GM12878 (cell line): ENCODE measurements around the gene CAMK2B. TPM values are rescaled to one million over a fixed set of nuclear protein-coding genes. Genes with fewer than 3 reads are reported as not detected.

Experiments used
- ATAC-seq: fragments of 200-7000 bp; cut with Tn5 transposase; 3 replicates; pipeline ENCODE4 v1.9.1; 2020; ENCODE audit warnings: mild to moderate bottlenecking, moderate library complexity
- BruUV-seq: library from RNA; stranded (reverse); fragments of 400-500 nt; replicated peaks from 2 replicates; lab custom pipeline; 2021; lab: Mats Ljungman, UMichigan
- CTCF ChIA-PET: fragments of 300-600 bp; sonication (Branson Sonifier 250); formaldehyde crosslinking; extraction: SDS; loops from one replicate; lab custom pipeline; 2021; ENCODE audit warnings: inconsistent platforms; lab: Yijun Ruan, JAX
- POLR2A ChIA-PET: fragments of 350-600 bp; formaldehyde crosslinking; extraction: SDS; loops from one replicate; lab custom pipeline; 2021; ENCODE audit warnings: inconsistent platforms; lab: Charles Lee
- RAD21 ChIA-PET: fragments of 300-600 bp; sonication (Branson Sonifier 250); formaldehyde crosslinking; loops from one replicate; lab custom pipeline; 2023; ENCODE audit warnings: antibody characterized with exemption; ENCODE audit not compliant: unreplicated experiment; lab: Charles Lee
- SMC1A ChIA-PET: fragments of 300-600 bp; sonication (Branson Sonifier 250); formaldehyde crosslinking; loops from one replicate; lab custom pipeline; 2023; ENCODE audit not compliant: unreplicated experiment, uncharacterized antibody; lab: Charles Lee
- DNase-seq: peaks from one replicate; pipeline ENCODE4 v3.0.0-alpha.2; 2011; ENCODE audit warnings: low read depth, low spot score
- FAIRE-seq: peaks from 3 replicates; lab custom pipeline; 2011; peaks lifted over from hg19 to GRCh38; lab: Jason Lieb, UNC
- H2AFZ ChIP-seq: 2 replicates; pipeline ENCODE4 v1.6.0; 2011; ENCODE audit warnings: low read depth, low read length, control low read depth; ENCODE audit not compliant: control insufficient read depth
- H3K27ac ChIP-seq: 2 replicates; pipeline ENCODE4 v1.5.1; 2011; ENCODE audit warnings: control low read depth; ENCODE audit not compliant: control insufficient read depth, insufficient read depth
- H3K27me3 ChIP-seq, 2 experiments: replicated peaks in 1 of 2; 2 replicates each; pipeline versions ENCODE4 v1.6.0 to v1.6.1; 2011; ENCODE audit warnings: low read length in 1 of 2; ENCODE audit not compliant: control insufficient read depth in 2 of 2, insufficient read depth in 2 of 2
- H3K36me3 ChIP-seq, 2 experiments: 2 replicates each; pipeline ENCODE4 v1.5.1; 2011; ENCODE audit warnings: low read length in 1 of 2; ENCODE audit not compliant: control insufficient read depth in 2 of 2, insufficient read depth in 2 of 2
- H3K4me1 ChIP-seq: 2 replicates; pipeline ENCODE4 v1.6.1; 2011; ENCODE audit warnings: mild to moderate bottlenecking, low read length, moderate library complexity, mixed read lengths; ENCODE audit not compliant: control insufficient read depth, insufficient read depth
- H3K4me2 ChIP-seq: 2 replicates; pipeline ENCODE4 v1.6.0; 2011; ENCODE audit warnings: control low read depth; ENCODE audit not compliant: control insufficient read depth, insufficient read depth
- H3K4me3 ChIP-seq: fragments of 200-600 bp; sonication (generic); 2 replicates; pipeline ENCODE4 v1.5.1; 2016
- H3K79me2 ChIP-seq: 2 replicates; pipeline ENCODE4 v1.6.0; 2011; ENCODE audit warnings: low read length; ENCODE audit not compliant: control insufficient read depth, insufficient read depth
- H3K9ac ChIP-seq: 2 replicates; pipeline ENCODE4 v1.8.0; 2011; ENCODE audit warnings: low read length, control low read depth, mixed read lengths; ENCODE audit not compliant: control insufficient read depth, insufficient read depth
- H3K9me3 ChIP-seq: replicated peaks from 3 replicates; pipeline ENCODE4 v1.5.1; 2011; ENCODE audit warnings: mild to moderate bottlenecking, low read length; ENCODE audit not compliant: control insufficient read depth, insufficient read depth
- H4K20me1 ChIP-seq: 2 replicates; pipeline ENCODE4 v1.6.0; 2011; ENCODE audit not compliant: control insufficient read depth, insufficient read depth
- BMI1 ChIP-seq: fragments of 450-650 bp; IDR thresholded peaks from 2 replicates; pipeline ENCODE4 v1.6.1; 2016; ENCODE audit warnings: mild to moderate bottlenecking, moderate library complexity, borderline replicate concordance
- CBX5 ChIP-seq: sonication (generic); IDR thresholded peaks from 2 replicates; pipeline ENCODE4 v1.6.1; 2016; ENCODE audit warnings: low read depth, moderate library complexity, mild to moderate bottlenecking, inconsistent platforms
- CEBPB ChIP-seq, 2 experiments: fragments of 150-350 bp in 1 of 2; IDR thresholded peaks; 2 replicates each; pipeline ENCODE4 v1.6.1; 2012 to 2014; ENCODE audit warnings: low read depth in 2 of 2, low read length in 2 of 2, borderline replicate concordance in 1 of 2, inconsistent platforms in 1 of 2
- GABPA ChIP-seq: IDR thresholded peaks from 2 replicates; pipeline ENCODE4 v1.6.1; 2014; ENCODE audit warnings: antibody characterized with exemption, low read depth, mild to moderate bottlenecking, inconsistent platforms
- HCFC1 ChIP-seq: fragments of 150-350 bp; IDR thresholded peaks from 2 replicates; pipeline ENCODE4 v1.6.1; 2014; ENCODE audit warnings: low read length
- NR2F1 ChIP-seq: fragments of 450-650 bp; conservative IDR thresholded peaks from 2 replicates; pipeline ENCODE4 v1.6.1; 2017; ENCODE audit warnings: mild to moderate bottlenecking
- NRF1 ChIP-seq: conservative IDR thresholded peaks from 2 replicates; pipeline ENCODE4 v1.6.1; 2011; ENCODE audit warnings: mild to moderate bottlenecking, low read depth, low read length, improper control_type of control experiment
- RAD51 ChIP-seq: fragments of 450-650 bp; IDR thresholded peaks from 2 replicates; pipeline ENCODE4 v1.6.1; 2016; ENCODE audit warnings: moderate library complexity, mild to moderate bottlenecking, inconsistent platforms
- SP1 ChIP-seq: IDR thresholded peaks from one replicate; pipeline ENCODE4 v1.6.1; 2011; ENCODE audit warnings: low read depth, low read length
- WGBS: methylation state at CpG from one replicate; pipeline ENCODE4 v1.1.6; 2016; ENCODE audit warnings: low lambda C conversion rate; ENCODE audit not compliant: insufficient replicate concordance, insufficient coverage; ENCODE audit errors: missing lambda C conversion rate; 5-methylcytosine and 5-hydroxymethylcytosine counted together
- in situ Hi-C: fragments of 300-500 bp; cut with MboI; formaldehyde crosslinking; loops from 9 replicates; pipeline ENCODE4 v1.14.3; 2018; ENCODE audit warnings: mixed read lengths
- intact Hi-C: fragments of 100-400 bp; cut with micrococcal nuclease; formaldehyde crosslinking; loops from one replicate; pipeline ENCODE4 v1.14.2; 2022; ENCODE audit not compliant: unreplicated experiment
- polyA plus RNA-seq, 11 experiments: library from polyadenylated mRNA; depleted of rRNA in 4 of 11; unstranded in 6 of 11; stranded (reverse) in 5 of 11; fragments of >200 nt; fragmentation: Nextera tagmentation in 4 of 11; fragmentation: Illumina TruSeq in 1 of 11; extraction: Ambion mirVana in 4 of 11; extraction: Trizol in 1 of 11; gene quantifications; 1 replicate in 1 of 11; 2 replicates in 10 of 11; pipeline versions ENCODE4 v1.2.1 to v1.2.3, GENCODE V29; 2011 to 2016; ENCODE audit warnings: inconsistent platforms in 2 of 11, missing spikeins in 2 of 11, low read depth in 1 of 11
- total RNA-seq, 4 experiments: library from RNA; depleted of rRNA in 3 of 4; stranded (reverse); fragments of >200 nt in 3 of 4; fragmentation: Illumina TruSeq in 1 of 4; extraction: Trizol in 1 of 4; gene quantifications; 2 replicates each; pipeline versions ENCODE4 v1.2.1 to v1.2.3, GENCODE V29; 2013 to 2021

Gene CAMK2B
- total and polyA plus RNA-seq, 10 of the 15 experiments (the other 5 are each of a cell fraction or from before 2014, with no cell fraction given): 0.06 to 0.23 (median 0.11) TPM; not detected in 5

DNA sequence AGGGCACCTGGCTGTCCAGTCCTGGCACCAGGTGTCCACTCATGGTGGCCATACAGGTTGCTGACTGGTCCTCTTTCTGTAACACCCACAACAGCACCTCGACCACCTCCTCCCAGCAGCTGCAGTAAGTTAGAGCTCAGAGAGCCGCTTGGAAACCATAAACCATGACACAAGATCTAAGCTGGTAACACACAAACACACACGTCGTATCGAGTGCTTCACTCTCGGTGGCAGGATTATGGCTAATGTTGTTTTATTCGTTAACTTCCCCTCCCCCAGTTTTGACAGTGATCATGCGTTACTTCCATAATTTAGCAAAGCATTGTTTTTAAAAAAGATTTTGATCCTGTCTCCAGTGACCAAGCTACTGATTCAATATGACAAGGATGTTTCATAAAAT, 59.7 kb downstream of the CAMK2B start:
- Histone ChIP-seq H3K9ac (no peak overlapping the region), H3K4me2 (no peak overlapping the region), H3K27me3 (no peaks in the 10 kb centered on the region; a peak in 1 of 4 replicates), H3K27ac (no peak overlapping the region), H3K9me3 (no peaks in the 10 kb centered on the region), H3K4me3 (no peak overlapping the region), H4K20me1 (no peaks in the 10 kb centered on the region), H2AFZ (no peak overlapping the region), H3K36me3 (no peaks in the 10 kb centered on the region), H3K79me2 (no peaks in the 10 kb centered on the region), H3K4me1 (no peaks in the 10 kb centered on the region)
- no peak for TF ChIP-seq BMI1
- no peak for TF ChIP-seq NRF1
- no peak for TF ChIP-seq SP1
- TF ChIP-seq CEBPB (IDR thresholded peaks at IDR 0.05; ENCODE audit: borderline replicate concordance in 1 of 2, low read depth in 2 of 2, low read length in 2 of 2): no peak
- TF ChIP-seq GABPA: no peak
- TF ChIP-seq RAD51: no peak
- no peak for TF ChIP-seq HCFC1
- no peak for TF ChIP-seq NR2F1
- no peak for TF ChIP-seq CBX5
- ChIA-PET SMC1A (interaction anchor here (0.8 kb wide), 1 partner anchor 80 kb away, joined by 3 read pairs; no protein-coding TSS in a partner anchor), POLR2A (interaction anchor here (0.7 kb wide), 1 partner anchor 11 kb away, joined by 3 read pairs; no protein-coding TSS in a partner anchor), CTCF (interaction anchor here (0.6 kb wide), 1 partner anchor 11 kb away, joined by 3 read pairs; no protein-coding TSS in a partner anchor), RAD21 (interaction anchor here (0.9 kb wide), 1 partner anchor 14 kb away, joined by 3 read pairs; no protein-coding TSS in a partner anchor)
- ATAC-seq (no peak), DNase-seq (no peak), FAIRE-seq (no peak)
- intact Hi-C loops: no loop called here
- in situ Hi-C loops: no loop called here
- no TSS peak for BruUV-seq
- WGBS: 11% methylated on average over 8 of the region's 8 CpGs
